ENCODE measurements around the gene LEFTY1.

GRCh38 chr1:225880222-225880588 is 8.7 kb downstream of the LEFTY1 start:
- no peak for TF ChIP-seq CTCF (conservative IDR thresholded peaks at IDR 0.05 in 1 of 2, IDR thresholded peaks at IDR 0.05 in 1 of 2; ENCODE audit: extremely low read depth in 1 of 2, insufficient read depth in 1 of 2, low read depth in 1 of 2, low read length in 2 of 2)
- TF ChIP-seq EZH2 (IDR thresholded peaks at IDR 0.05; ENCODE audit: borderline replicate concordance, low read length): no peak

Measured in mammary epithelial cell (primary cell).